ENCODE results near the gene FGF11. TPM values are rescaled to one million over a fixed set of nuclear protein-coding genes. Genes with fewer than 3 reads are reported as not detected.

Gene FGF11
- total and polyA plus RNA-seq, 2 of the 13 experiments (the other 11 are each of a cell fraction or from before 2014, with no cell fraction given), result 0.20 to 7.6 TPM

DNA sequence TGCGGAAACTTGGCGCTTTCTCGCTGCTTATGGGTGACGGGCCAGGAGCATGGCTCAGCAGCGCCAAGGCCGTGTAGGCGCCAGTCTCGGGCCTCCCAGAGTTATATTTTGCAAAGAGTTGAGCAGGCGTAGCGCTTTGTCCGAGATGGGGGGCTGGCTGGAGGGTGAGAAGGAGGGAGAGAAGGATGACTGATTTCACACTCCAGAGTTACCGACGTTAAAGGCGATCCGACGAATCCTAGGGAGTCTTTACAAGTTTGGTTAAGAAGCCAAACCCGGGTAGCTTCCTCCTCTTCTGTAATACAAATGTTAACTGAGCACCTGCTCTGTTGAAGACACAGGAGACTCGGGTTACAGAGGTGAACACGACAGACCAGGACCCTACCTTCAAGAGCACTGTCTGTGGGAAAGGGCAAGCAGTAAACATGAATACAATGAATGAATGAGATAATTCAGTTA is 45.6 kb downstream of the FGF11 start:
- Histone ChIP-seq H3K9ac (ENCODE audit: insufficient read depth, low read depth, low read length) (peak overlapping the region; percentile 81), H3K36me3 (replicated peaks in 1 of 2; ENCODE audit: control insufficient read depth in 1 of 2, insufficient read depth in 2 of 2, low read length in 2 of 2) (peaks cover 0 to 3% of the 10 kb centered on the region in 2 experiments; a peak in 1 of 5 replicates), H3K4me2 (ENCODE audit: low read depth, low read length) (peak overlapping the region; percentile 99), H2AFZ (ENCODE audit: low read length) (no peak overlapping the region), H3K4me3 (replicated peaks in 1 of 3; ENCODE audit: insufficient read depth in 1 of 3, low read depth in 2 of 3, low read length in 3 of 3) (peak overlapping the region; percentile 70 to 82 (median 79)), H3K27ac (ENCODE audit: extremely low read length, insufficient read depth, low read length) (peak overlapping the region; percentile 100), H4K20me1 (ENCODE audit: insufficient read depth, low read length) (peaks cover 37% of the 10 kb centered on the region), H3K27me3 (ENCODE audit: control insufficient read depth in 1 of 2, insufficient read depth in 2 of 2, low read length in 2 of 2) (no peaks in the 10 kb centered on the region; a peak in 2 of 5 replicates), H3K9me3 (ENCODE audit: low read length) (no peaks in the 10 kb centered on the region), H3K4me1 (ENCODE audit: insufficient read depth, low read length) (peaks cover 72% of the 10 kb centered on the region), H3K79me2 (ENCODE audit: insufficient read depth, low read length) (peaks cover 51% of the 10 kb centered on the region)
- DNase-seq (ENCODE audit: low spot score) (no peak), FAIRE-seq (no peak), ATAC-seq (no peak)
- 0% methylated on average over 16 of the region's 19 CpGs for WGBS (ENCODE audit: low lambda C conversion rate)
- TSS peak; percentile 64 for BruUV-seq (replicated peaks)
- intact Hi-C loops (cut with micrococcal nuclease; ENCODE audit: unreplicated experiment), result loop anchor here (5.0 kb wide), 3 partner anchors 38 to 128 kb away; partner anchors contain the start of genes CHRNB1, TMEM256 and TMEM95
- in situ Hi-C loops (cut with HindIII; ENCODE audit: extremely low pct_ligation_motif_present, low pct_unique_long_range_greater_than_20kb), result no loop called here
- CTCF ChIA-PET (ENCODE audit: low intra/inter-chr PET ratio, low total read pairs), result no interaction called here
- POLR2A ChIA-PET, result interaction anchor here (0.8 to 5.5 kb wide), 16 partner anchors 9 to 439 kb away, joined by 3 to 41 read pairs (median 9); partner anchors contain the start of genes CD68, CHRNB1, FXR2 and NEURL4
- TF ChIP-seq GTF3A (CRISPR knock-in tag; conservative IDR thresholded peaks at IDR 0.05) (no peak), ZNF354B (CRISPR knock-in tag; IDR thresholded peaks at IDR 0.05) (0 out of 2 replicates have a peak, but pooled peaks have one; percentile 43), ZGPAT (CRISPR knock-in tag; IDR thresholded peaks at IDR 0.05) (no peak), ZNF788 (CRISPR knock-in tag; IDR thresholded peaks at IDR 0.05; ENCODE audit: borderline replicate concordance) (0 out of 2 replicates have a peak, but pooled peaks have one; percentile 2), ZNF891 (CRISPR knock-in tag; IDR thresholded peaks at IDR 0.05) (peak; percentile 56; the same call in 1 of the 2 replicates), ZNF749 (CRISPR knock-in tag; IDR thresholded peaks at IDR 0.05; ENCODE audit: borderline replicate concordance) (no peak), ZNF691 (CRISPR knock-in tag; IDR thresholded peaks at IDR 0.05; ENCODE audit: borderline replicate concordance, low read depth) (no peak), ZNF44 (CRISPR knock-in tag; IDR thresholded peaks at IDR 0.05) (no peak), GMEB1 (CRISPR knock-in tag; IDR thresholded peaks at IDR 0.05; ENCODE audit: borderline replicate concordance) (no peak), CREB1 (IDR thresholded peaks at IDR 0.05) (no peak), CREB1 (CRISPR knock-in tag; IDR thresholded peaks at IDR 0.05) (peak; percentile 57; the same call in 1 of the 2 replicates), ZNF780A (CRISPR knock-in tag; IDR thresholded peaks at IDR 0.05) (no peak), ZNF7 (CRISPR knock-in tag; IDR thresholded peaks at IDR 0.05) (no peak), HOXA5 (CRISPR knock-in tag; IDR thresholded peaks at IDR 0.05) (no peak), MTA3 (CRISPR knock-in tag; IDR thresholded peaks at IDR 0.05) (no peak), ZNF441 (CRISPR knock-in tag; IDR thresholded peaks at IDR 0.05; ENCODE audit: borderline replicate concordance) (peak; percentile 63; the same call in 1 of the 2 replicates), HNRNPL (IDR thresholded peaks at IDR 0.05; ENCODE audit: low read depth, low read length) (no peak; the same call in 1 of the 2 replicates), GABPB1 (CRISPR knock-in tag; IDR thresholded peaks at IDR 0.05) (no peak), KDM5B (CRISPR knock-in tag; IDR thresholded peaks at IDR 0.05; ENCODE audit: borderline replicate concordance) (no peak)
- TF ChIP-seq, protein P1, sequence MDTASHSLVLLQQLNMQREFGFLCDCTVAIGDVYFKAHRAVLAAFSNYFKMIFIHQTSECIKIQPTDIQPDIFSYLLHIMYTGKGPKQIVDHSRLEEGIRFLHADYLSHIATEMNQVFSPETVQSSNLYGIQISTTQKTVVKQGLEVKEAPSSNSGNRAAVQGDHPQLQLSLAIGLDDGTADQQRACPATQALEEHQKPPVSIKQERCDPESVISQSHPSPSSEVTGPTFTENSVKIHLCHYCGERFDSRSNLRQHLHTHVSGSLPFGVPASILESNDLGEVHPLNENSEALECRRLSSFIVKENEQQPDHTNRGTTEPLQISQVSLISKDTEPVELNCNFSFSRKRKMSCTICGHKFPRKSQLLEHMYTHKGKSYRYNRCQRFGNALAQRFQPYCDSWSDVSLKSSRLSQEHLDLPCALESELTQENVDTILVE (CRISPR knock-in tag; IDR thresholded peaks at IDR 0.05), result no peak

Measured in HepG2 (cell line).